Keratinocyte (primary cell): Measurements from ENCODE around the gene AP4B1.

Source experiments
- EZH2 ChIP-seq: IDR thresholded peaks from one replicate; pipeline ENCODE4 v1.6.1; 2012; ENCODE audit warnings: inconsistent platforms, mild to moderate bottlenecking, low read length, moderate library complexity
- TF ChIP-seq, protein P1 (sequence below), 3 experiments: IDR thresholded peaks in 1 of 3; conservative IDR thresholded peaks in 1 of 3; optimal IDR thresholded peaks in 1 of 3; 2 replicates in 2 of 3; 3 replicates in 1 of 3; pipeline versions ENCODE3 to v1.5.1; 2011; ENCODE audit warnings: low read length in 3 of 3, mild to moderate bottlenecking in 3 of 3, moderate library complexity in 2 of 3, control low read depth in 1 of 3, inconsistent platforms in 1 of 3; ENCODE audit not compliant: insufficient read depth in 2 of 3; ENCODE audit errors: extremely low read depth in 1 of 3

DNA sequence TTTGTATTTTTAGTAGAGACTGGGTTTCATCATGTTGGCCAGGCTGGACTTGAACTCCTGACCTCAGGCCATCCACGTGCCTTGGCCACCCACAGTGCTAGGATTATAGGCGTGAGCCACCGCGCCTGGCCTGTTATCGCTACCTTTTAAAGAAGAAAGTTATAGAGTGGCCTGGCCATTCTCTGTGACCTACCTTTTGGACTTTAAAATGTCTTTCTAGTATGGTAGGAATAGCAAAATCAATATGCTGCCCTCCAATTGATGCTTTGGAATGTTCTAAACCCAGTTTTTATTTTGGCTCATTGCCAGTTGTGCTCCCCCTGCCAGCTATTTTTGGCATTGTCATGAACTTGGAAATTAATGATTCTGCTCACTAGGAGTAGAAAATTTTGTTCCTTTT lies 44.4 kb upstream of the AP4B1 start:
- TF ChIP-seq, protein P1, sequence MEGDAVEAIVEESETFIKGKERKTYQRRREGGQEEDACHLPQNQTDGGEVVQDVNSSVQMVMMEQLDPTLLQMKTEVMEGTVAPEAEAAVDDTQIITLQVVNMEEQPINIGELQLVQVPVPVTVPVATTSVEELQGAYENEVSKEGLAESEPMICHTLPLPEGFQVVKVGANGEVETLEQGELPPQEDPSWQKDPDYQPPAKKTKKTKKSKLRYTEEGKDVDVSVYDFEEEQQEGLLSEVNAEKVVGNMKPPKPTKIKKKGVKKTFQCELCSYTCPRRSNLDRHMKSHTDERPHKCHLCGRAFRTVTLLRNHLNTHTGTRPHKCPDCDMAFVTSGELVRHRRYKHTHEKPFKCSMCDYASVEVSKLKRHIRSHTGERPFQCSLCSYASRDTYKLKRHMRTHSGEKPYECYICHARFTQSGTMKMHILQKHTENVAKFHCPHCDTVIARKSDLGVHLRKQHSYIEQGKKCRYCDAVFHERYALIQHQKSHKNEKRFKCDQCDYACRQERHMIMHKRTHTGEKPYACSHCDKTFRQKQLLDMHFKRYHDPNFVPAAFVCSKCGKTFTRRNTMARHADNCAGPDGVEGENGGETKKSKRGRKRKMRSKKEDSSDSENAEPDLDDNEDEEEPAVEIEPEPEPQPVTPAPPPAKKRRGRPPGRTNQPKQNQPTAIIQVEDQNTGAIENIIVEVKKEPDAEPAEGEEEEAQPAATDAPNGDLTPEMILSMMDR (optimal IDR thresholded peaks at IDR 0.05 in 1 of 3, IDR thresholded peaks at IDR 0.05 in 1 of 3, conservative IDR thresholded peaks at IDR 0.05 in 1 of 3; ENCODE audit: extremely low read depth in 1 of 3, insufficient read depth in 2 of 3, low read length in 3 of 3): peak in 1 of 3 experiments; percentile 29
- TF ChIP-seq EZH2: no peak
